ENCODE measurements around the gene PAPOLG.

DNA sequence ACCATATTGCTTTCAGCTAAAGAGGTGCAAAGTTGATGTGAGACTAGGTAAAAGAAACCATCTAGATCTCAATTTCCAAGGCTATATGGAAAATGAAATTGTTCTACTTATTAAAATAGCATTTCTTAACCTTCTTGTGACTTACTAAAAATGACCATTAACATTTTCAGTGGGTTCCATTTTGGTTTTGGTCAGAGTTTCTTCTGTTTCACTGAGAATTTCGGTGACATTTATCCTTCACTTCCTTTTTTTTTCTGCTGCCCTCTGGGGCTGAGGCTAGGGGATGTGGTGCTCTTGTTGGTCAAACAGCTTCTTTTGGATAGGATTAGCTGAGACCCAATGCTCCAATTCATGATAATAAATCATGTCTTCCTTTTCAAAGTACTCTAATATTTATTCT, 81.1 kb downstream of the PAPOLG start:
- TF ChIP-seq, protein P1, sequence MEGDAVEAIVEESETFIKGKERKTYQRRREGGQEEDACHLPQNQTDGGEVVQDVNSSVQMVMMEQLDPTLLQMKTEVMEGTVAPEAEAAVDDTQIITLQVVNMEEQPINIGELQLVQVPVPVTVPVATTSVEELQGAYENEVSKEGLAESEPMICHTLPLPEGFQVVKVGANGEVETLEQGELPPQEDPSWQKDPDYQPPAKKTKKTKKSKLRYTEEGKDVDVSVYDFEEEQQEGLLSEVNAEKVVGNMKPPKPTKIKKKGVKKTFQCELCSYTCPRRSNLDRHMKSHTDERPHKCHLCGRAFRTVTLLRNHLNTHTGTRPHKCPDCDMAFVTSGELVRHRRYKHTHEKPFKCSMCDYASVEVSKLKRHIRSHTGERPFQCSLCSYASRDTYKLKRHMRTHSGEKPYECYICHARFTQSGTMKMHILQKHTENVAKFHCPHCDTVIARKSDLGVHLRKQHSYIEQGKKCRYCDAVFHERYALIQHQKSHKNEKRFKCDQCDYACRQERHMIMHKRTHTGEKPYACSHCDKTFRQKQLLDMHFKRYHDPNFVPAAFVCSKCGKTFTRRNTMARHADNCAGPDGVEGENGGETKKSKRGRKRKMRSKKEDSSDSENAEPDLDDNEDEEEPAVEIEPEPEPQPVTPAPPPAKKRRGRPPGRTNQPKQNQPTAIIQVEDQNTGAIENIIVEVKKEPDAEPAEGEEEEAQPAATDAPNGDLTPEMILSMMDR (IDR thresholded peaks at IDR 0.05): no peak
- no peak for TF ChIP-seq POLR2A (IDR thresholded peaks at IDR 0.05)
